Endothelial cell of umbilical vein (primary cell): ENCODE results near the gene FCN1. TPM values are rescaled to one million over a fixed set of nuclear protein-coding genes. Genes with fewer than 3 reads are reported as not detected.

Experiments
- BruUV-seq: library from RNA; stranded (reverse); fragments of 400-500 nt; replicated peaks from 2 replicates; lab custom pipeline; 2021; lab: Mats Ljungman, UMichigan
- CTCF ChIA-PET: fragments of 300-600, 350-600 bp; sonication (Branson Sonifier 250); formaldehyde crosslinking; loops from one replicate; lab custom pipeline; 2021; ENCODE audit warnings: antibody characterized with exemption, inconsistent platforms; lab: Charles Lee
- POLR2A ChIA-PET: fragments of 300-600, 350-600 bp; sonication (Branson Sonifier 250); formaldehyde crosslinking; loops from one replicate; lab custom pipeline; 2021; ENCODE audit warnings: antibody characterized with exemption, inconsistent platforms; lab: Charles Lee
- DNase-seq: peaks from one replicate; pipeline ENCODE4 v3.0.0-alpha.2; 2011; ENCODE audit warnings: low read depth, low spot score
- FAIRE-seq: peaks from 2 replicates; lab custom pipeline; 2011; peaks lifted over from hg19 to GRCh38; lab: Jason Lieb, UNC
- H2AFZ ChIP-seq: 2 replicates; pipeline ENCODE4 v1.6.0; 2012; ENCODE audit warnings: low read depth, low read length, control low read depth, inconsistent platforms
- H3K27ac ChIP-seq: 2 replicates; pipeline ENCODE4 v1.5.1; 2011; ENCODE audit warnings: low read depth, mild to moderate bottlenecking, control low read depth, low read length, moderate library complexity; ENCODE audit not compliant: insufficient read depth
- H3K27me3 ChIP-seq, 2 experiments: 2 replicates each; pipeline versions ENCODE4 v1.6.0 to v1.6.1; 2011; ENCODE audit warnings: low read length in 2 of 2, mixed read lengths in 1 of 2; ENCODE audit not compliant: control insufficient read depth in 2 of 2, insufficient read depth in 2 of 2
- H3K36me3 ChIP-seq, 2 experiments: 2 replicates in 1 of 2; 3 replicates in 1 of 2; pipeline ENCODE4 v1.5.1; 2011; ENCODE audit warnings: low read length in 2 of 2, mild to moderate bottlenecking in 1 of 2, moderate library complexity in 1 of 2; ENCODE audit not compliant: control insufficient read depth in 2 of 2, insufficient read depth in 2 of 2; ENCODE audit errors: extremely low read depth in 1 of 2
- H3K4me1 ChIP-seq: 3 replicates; pipeline ENCODE4 v1.5.1; 2011; ENCODE audit warnings: mild to moderate bottlenecking, low read length; ENCODE audit not compliant: control insufficient read depth, insufficient read depth; ENCODE audit errors: extremely low read depth
- H3K4me2 ChIP-seq: 2 replicates; pipeline ENCODE4 v1.6.1; 2011; ENCODE audit warnings: low read length, control low read depth, mixed read lengths; ENCODE audit not compliant: insufficient read depth
- H3K4me3 ChIP-seq, 3 experiments: fragments of 200-600 bp in 1 of 3; sonication (generic), shearing (Covaris generic) in 1 of 3; replicated peaks in 1 of 3; 2 replicates each; pipeline ENCODE4 v1.5.1; 2011 to 2016; ENCODE audit warnings: control low read depth in 3 of 3, low read length in 3 of 3, mild to moderate bottlenecking in 2 of 3, inconsistent platforms in 1 of 3, low read depth in 1 of 3, moderate library complexity in 1 of 3; ENCODE audit not compliant: insufficient read depth in 1 of 3
- H3K79me2 ChIP-seq: 2 replicates; pipeline ENCODE4 v1.6.0; 2012; ENCODE audit warnings: low read length, inconsistent platforms; ENCODE audit not compliant: control insufficient read depth, insufficient read depth
- H3K9ac ChIP-seq: replicated peaks from 2 replicates; pipeline ENCODE3; 2011; ENCODE audit warnings: low read length, control low read depth; ENCODE audit not compliant: insufficient read depth; ENCODE audit errors: extremely low read depth
- H3K9me1 ChIP-seq: replicated peaks from 3 replicates; pipeline ENCODE4 v1.6.0; 2011; ENCODE audit warnings: mild to moderate bottlenecking, low read length; ENCODE audit not compliant: control insufficient read depth, insufficient read depth; ENCODE audit errors: extremely low read depth
- H3K9me3 ChIP-seq: replicated peaks from 2 replicates; pipeline ENCODE4 v1.5.1; 2012; ENCODE audit warnings: low read length, inconsistent platforms; ENCODE audit not compliant: control insufficient read depth, insufficient read depth
- H4K20me1 ChIP-seq: replicated peaks from 2 replicates; pipeline ENCODE3; 2011; ENCODE audit warnings: mild to moderate bottlenecking, low read length; ENCODE audit not compliant: control insufficient read depth, insufficient read depth; ENCODE audit errors: extremely low read depth
- FOS ChIP-seq: IDR thresholded peaks from 2 replicates; pipeline ENCODE4 v1.6.1; 2011; ENCODE audit warnings: mild to moderate bottlenecking, low read length, moderate library complexity, borderline replicate concordance; ENCODE audit not compliant: insufficient read depth
- GATA2 ChIP-seq: IDR thresholded peaks from 2 replicates; pipeline ENCODE4 v1.7.0; 2011; ENCODE audit warnings: low read depth, mild to moderate bottlenecking, moderate library complexity, mixed read lengths, low read length; ENCODE audit not compliant: insufficient read length, insufficient read depth
- POLR2AphosphoS5 ChIP-seq: IDR thresholded peaks from 2 replicates; pipeline ENCODE4 v1.6.1; 2012; ENCODE audit warnings: low read depth, mild to moderate bottlenecking, control low read depth, low read length, moderate library complexity; ENCODE audit not compliant: insufficient read depth
- dilution Hi-C: fragments of 300-500 bp; cut with MboI; formaldehyde crosslinking; loops from one replicate; pipeline ENCODE4 v1.15.0; 2019; ENCODE audit warnings: low sequenced_read_pairs; ENCODE audit not compliant: extremely low pct_ligation_motif_present
- intact Hi-C: fragments of 100-400 bp; cut with micrococcal nuclease; formaldehyde crosslinking; loops from one replicate; pipeline ENCODE4 v1.10.0; 2022
- polyA plus RNA-seq, 4 experiments: library from polyadenylated mRNA; depleted of rRNA in 3 of 4; stranded (reverse) in 3 of 4; unstranded in 1 of 4; fragments of >200 nt; gene quantifications; 2 replicates each; pipeline versions ENCODE4 v1.2.1 to v1.2.3, GENCODE V29; 2011 to 2012; ENCODE audit warnings: missing spikeins in 1 of 4
- total RNA-seq: library from RNA; stranded (reverse); gene quantifications from 2 replicates; pipeline ENCODE4 v1.2.3, GENCODE V29; 2021
- TF ChIP-seq, protein P1 (sequence below), 2 donors: IDR thresholded peaks; 1 replicate in 1 of 2; 2 replicates in 1 of 2; pipeline ENCODE4 v1.5.1; 2011; ENCODE audit warnings: low read length in 2 of 2, mild to moderate bottlenecking in 2 of 2, moderate library complexity in 2 of 2, control low read depth in 1 of 2, inconsistent platforms in 1 of 2, low read depth in 1 of 2; ENCODE audit not compliant: insufficient read depth in 1 of 2; ENCODE audit errors: extremely low read depth in 1 of 2

The FCN1 gene
- total and polyA plus RNA-seq, 2 donors (not counting 3 experiments of a cell fraction or from before 2014, with no cell fraction given): not detected

DNA sequence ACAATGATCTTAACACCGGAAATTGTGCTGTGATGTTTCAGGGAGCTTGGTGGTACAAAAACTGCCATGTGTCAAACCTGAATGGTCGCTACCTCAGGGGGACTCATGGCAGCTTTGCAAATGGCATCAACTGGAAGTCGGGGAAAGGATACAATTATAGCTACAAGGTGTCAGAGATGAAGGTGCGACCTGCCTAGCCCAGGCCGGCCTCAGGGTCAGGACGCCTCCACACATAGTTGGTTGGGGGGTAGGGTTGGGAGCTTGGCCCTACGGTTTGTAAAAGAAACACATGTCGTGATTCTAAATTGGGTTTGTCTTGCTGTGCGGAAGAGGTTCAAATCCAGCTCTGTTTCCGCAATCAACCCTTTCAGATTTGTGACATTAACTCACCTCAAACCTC, 30.5 kb downstream of the FCN1 start:
- DNase-seq (no peak), FAIRE-seq (no peak)
- TF ChIP-seq FOS: no peak
- H4K20me1 ChIP-seq: no peaks in the 10 kb centered on the region
- no peak overlapping the region for H3K4me3 ChIP-seq
- H3K4me1 ChIP-seq: no peaks in the 10 kb centered on the region
- intact Hi-C loops (no loop called here), dilution Hi-C loops (no loop called here)
- no peak overlapping the region for H3K27ac ChIP-seq
- H3K36me3 ChIP-seq: no peaks in the 10 kb centered on the region
- no TSS peak for BruUV-seq
- ChIA-PET CTCF (no interaction called here), POLR2A (no interaction called here)
- H3K27me3 ChIP-seq: peaks cover 0 to 2% of the 10 kb centered on the region in 2 experiments
- H3K9me1 ChIP-seq: no peaks in the 10 kb centered on the region
- H2AFZ ChIP-seq: no peak overlapping the region
- H3K4me2 ChIP-seq: no peak overlapping the region
- H3K9ac ChIP-seq: no peak overlapping the region
- no peaks in the 10 kb centered on the region for H3K9me3 ChIP-seq
- no peaks in the 10 kb centered on the region for H3K79me2 ChIP-seq

DNA sequence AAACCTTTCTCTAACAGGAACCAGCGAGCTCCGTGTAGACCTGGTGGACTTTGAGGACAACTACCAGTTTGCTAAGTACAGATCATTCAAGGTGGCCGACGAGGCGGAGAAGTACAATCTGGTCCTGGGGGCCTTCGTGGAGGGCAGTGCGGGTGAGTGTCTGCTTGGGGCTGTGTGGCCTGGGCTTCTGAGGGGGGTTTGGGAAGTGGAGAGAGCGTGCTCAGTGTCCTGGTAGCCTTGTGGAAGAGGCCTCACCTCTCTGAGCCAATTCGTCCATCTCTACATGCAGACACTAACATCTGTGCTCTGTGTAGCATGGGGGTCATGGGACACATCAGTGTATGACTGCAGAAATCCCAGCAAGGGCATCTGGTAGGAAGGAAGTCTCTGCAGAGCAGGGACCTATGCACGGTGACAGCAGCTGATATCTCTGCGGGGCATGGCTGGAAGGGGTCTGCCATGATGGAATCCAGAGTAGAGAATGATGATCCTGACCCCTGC, 31.2 kb downstream of the FCN1 start:
- Histone ChIP-seq H4K20me1 (no peaks in the 10 kb centered on the region), H3K4me2 (no peak overlapping the region), H3K9me1 (no peaks in the 10 kb centered on the region), H3K27ac (no peak overlapping the region), H3K4me3 (no peak overlapping the region), H3K36me3 (no peaks in the 10 kb centered on the region), H3K9ac (no peak overlapping the region), H3K4me1 (no peaks in the 10 kb centered on the region), H3K9me3 (no peaks in the 10 kb centered on the region), H3K27me3 (peaks cover 0 to 2% of the 10 kb centered on the region in 2 experiments), H2AFZ (no peak overlapping the region), H3K79me2 (no peaks in the 10 kb centered on the region)
- intact Hi-C loops (no loop called here), dilution Hi-C loops (no loop called here)
- no peak for FAIRE-seq
- TF ChIP-seq FOS (no peak), POLR2AphosphoS5 (no peak), GATA2 (no peak)
- TF ChIP-seq, protein P1, sequence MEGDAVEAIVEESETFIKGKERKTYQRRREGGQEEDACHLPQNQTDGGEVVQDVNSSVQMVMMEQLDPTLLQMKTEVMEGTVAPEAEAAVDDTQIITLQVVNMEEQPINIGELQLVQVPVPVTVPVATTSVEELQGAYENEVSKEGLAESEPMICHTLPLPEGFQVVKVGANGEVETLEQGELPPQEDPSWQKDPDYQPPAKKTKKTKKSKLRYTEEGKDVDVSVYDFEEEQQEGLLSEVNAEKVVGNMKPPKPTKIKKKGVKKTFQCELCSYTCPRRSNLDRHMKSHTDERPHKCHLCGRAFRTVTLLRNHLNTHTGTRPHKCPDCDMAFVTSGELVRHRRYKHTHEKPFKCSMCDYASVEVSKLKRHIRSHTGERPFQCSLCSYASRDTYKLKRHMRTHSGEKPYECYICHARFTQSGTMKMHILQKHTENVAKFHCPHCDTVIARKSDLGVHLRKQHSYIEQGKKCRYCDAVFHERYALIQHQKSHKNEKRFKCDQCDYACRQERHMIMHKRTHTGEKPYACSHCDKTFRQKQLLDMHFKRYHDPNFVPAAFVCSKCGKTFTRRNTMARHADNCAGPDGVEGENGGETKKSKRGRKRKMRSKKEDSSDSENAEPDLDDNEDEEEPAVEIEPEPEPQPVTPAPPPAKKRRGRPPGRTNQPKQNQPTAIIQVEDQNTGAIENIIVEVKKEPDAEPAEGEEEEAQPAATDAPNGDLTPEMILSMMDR (IDR thresholded peaks at IDR 0.05; ENCODE audit: extremely low read depth in 1 of 2, insufficient read depth in 1 of 2, low read depth in 1 of 2, low read length in 2 of 2): no peak
- POLR2A ChIA-PET: no interaction called here
- CTCF ChIA-PET: no interaction called here
- no peak for DNase-seq
- no TSS peak for BruUV-seq
